Prostate gland (tissue), 2 donors: ENCODE results near the gene SLCO1B1.

ENCODE experiments used
- CTCF ChIP-seq, 4 experiments: fragments of 200-600 bp in 2 of 4; fragments of 450-650 bp in 2 of 4; sonication (generic) in 2 of 4; IDR thresholded peaks; 1 replicate in 3 of 4; 2 replicates in 1 of 4; pipeline ENCODE4 v1.5.1; 2016 to 2019; ENCODE audit warnings: antibody characterized with exemption in 4 of 4, mild to moderate bottlenecking in 2 of 4, moderate library complexity in 2 of 4
- POLR2A ChIP-seq: fragments of 450-650 bp; IDR thresholded peaks from one replicate; pipeline ENCODE4 v1.6.1; 2016; ENCODE audit warnings: antibody characterized with exemption, mild to moderate bottlenecking
- POLR2AphosphoS5 ChIP-seq: sonication (generic); formaldehyde crosslinking; IDR thresholded peaks from one replicate; pipeline ENCODE4 v1.6.1; 2017; ENCODE audit warnings: antibody characterized with exemption

- TF ChIP-seq POLR2AphosphoS5, result no peak
- no peak for TF ChIP-seq CTCF (IDR thresholded peaks at IDR 0.05)
- TF ChIP-seq POLR2A, result no peak
Observed at GRCh38 chr12:21129351-21129750, 1.6 kb upstream of the SLCO1B1 start.
